Activated naive CD4-positive, alpha-beta T cell (primary cell): ENCODE results near the gene IFNL3.
"Not testable (repeated sequence)": the region's sequence is repeated elsewhere in the genome, so short reads cannot be mapped to it uniquely, and the experiment has no call there.

ENCODE experiments used
- DNase-seq, 4 experiments: peaks; one replicate each; lab custom pipeline; 2025; lab: John Stamatoyannopoulos, UW

Gene IFNL3

GRCh38 chr19:39218230-39219007, 26.4 kb downstream of the IFNL3 start:
- DNase-seq: no peak

DNA sequence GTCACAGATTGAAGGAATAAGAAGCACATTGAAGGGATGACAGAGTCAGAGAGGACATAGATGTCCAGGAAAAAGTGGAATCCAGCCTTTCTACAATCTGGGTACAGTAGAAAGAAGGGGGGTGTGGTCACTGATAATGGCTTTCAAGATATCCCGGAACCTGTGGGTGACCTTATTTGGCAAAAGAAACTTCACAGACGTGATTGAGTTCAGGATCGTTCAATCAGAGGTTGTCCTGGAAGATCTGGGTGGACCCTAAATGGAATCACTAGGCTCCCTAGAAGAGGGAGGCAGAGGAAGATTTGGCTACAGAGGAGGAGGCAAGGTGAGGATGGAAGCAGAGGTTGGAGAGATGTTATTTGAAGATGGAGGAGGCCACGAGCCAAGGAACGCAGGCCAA, 27.7 kb downstream of the IFNL3 start:
- DNase-seq: no peak

- not testable (repeated sequence) for DNase-seq
Measured at GRCh38 chr19:39215323-39215722, 29.5 kb downstream of the IFNL3 start.

- peak in 2 of 4 experiments; percentile 44 to 47 for DNase-seq
Measured at GRCh38 chr19:39212375-39212742, 32.4 kb downstream of the IFNL3 start.

GRCh38 chr19:39211731-39212374, 33.0 kb downstream of the IFNL3 start:
- no peak for DNase-seq

GRCh38 chr19:39209196-39209595, 35.6 kb downstream of the IFNL3 start:
- no peak for DNase-seq

- DNase-seq: no peak
Measured at GRCh38 chr19:39208175-39208795, 36.5 kb downstream of the IFNL3 start.

GRCh38 chr19:39207293-39207836, 37.4 kb downstream of the IFNL3 start:
- no peak for DNase-seq

- no peak for DNase-seq
Measured at GRCh38 chr19:39206122-39206521, 38.7 kb downstream of the IFNL3 start.

- no peak for DNase-seq
Measured at GRCh38 chr19:39205449-39205764, 39.4 kb downstream of the IFNL3 start.

- no peak for DNase-seq
Measured at GRCh38 chr19:39203372-39204341, 41.1 kb downstream of the IFNL3 start, which contains the start of gene SYCN. Gene SYCN, minus strand, starts transcription at chr19:39204263. Its CDS starts 9 bp downstream, at chr19:39204254.

DNA sequence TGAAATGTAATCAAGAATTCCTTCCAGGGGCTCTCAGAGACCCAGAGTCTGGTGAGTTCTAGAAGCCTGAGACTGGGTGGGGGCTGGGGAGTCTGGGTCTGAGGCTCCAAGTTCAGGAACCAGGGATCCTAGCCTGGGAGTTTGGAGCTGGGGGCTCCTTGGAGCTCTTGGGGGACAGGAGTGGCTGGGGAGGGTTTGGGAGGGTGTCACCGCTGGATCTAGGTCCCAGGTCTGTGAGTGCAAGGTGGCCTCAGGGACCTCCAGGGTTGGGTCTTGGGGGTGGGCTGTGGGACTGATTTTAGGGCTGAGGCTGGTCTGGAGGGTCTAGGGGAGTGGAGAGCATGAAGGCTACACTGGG, 41.8 kb downstream of the IFNL3 start:
- DNase-seq: no peak

DNA sequence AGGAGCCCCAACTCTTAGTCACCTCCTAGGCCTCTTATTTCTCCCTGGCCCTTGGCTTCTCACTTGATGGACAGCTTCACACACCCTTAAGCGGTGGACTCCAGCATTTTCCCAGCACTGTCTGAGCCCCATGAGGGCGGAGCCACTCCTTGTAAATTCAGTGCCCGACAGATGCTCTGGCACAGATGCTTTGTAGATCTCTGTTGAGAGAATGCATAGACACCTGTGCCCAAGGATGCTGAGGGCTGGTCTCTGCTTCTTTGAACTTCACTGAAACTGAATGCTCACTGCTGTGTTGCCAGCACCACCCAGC, 44.0 kb downstream of the IFNL3 start:
- no peak for DNase-seq

DNA sequence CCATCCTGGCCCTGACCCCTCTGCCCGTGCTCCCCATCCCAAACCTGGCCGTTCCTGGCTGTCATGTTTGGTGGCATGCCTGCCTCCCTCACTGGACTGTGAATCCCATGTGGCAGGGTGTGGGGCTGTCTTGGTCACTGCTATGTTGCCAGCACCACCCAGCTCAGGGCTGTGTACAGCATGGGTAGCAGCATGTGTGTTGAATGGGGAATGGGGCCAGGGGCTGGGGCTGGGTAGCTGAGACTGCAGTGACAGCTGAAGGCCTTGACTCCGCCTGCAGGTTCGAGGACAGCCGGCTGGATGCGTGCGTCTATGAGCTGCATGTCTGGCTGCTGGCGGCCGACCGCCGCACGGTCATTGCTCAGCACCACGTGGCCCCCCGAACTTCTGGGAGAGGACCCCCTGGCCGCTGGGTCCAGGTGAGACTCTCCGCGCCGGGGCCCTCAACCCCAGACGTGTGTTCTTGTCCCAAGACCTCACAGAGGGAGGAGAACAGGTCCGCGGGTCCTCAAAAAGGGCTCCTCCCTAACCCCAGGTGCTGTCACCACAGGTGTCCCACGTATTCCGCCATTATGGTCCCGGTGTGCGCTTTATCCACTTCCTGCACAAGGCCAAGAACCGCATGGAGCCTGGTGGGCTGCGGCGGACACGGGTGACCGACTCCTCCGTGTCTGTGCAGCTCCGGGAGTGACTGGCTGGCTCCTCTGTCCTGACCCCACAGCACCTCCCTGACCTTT, 44.6 kb downstream of the IFNL3 start:
- DNase-seq: no peak

GRCh38 chr19:39199025-39199424, 45.8 kb downstream of the IFNL3 start:
- no peak for DNase-seq

DNA sequence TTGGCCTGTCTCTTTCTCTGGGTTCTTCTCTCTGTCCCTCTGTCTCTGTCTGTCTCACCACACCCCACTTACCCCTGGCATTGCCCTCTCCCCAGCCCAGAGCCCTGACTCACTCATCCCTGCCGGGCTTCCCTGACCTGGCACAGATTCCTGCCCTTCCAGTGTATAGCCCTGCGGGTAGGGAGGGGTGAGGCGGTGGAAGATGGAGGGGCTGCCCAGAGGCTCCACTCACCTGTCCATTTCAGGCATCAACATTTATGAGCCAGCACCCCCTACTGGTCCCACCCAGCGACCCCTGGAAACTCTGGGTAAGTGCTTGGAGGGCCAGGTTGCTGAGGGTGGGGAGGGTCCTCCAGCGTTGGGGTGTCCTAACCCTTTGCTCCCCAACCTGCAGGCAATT, 47.0 kb downstream of the IFNL3 start:
- DNase-seq: no peak

DNA sequence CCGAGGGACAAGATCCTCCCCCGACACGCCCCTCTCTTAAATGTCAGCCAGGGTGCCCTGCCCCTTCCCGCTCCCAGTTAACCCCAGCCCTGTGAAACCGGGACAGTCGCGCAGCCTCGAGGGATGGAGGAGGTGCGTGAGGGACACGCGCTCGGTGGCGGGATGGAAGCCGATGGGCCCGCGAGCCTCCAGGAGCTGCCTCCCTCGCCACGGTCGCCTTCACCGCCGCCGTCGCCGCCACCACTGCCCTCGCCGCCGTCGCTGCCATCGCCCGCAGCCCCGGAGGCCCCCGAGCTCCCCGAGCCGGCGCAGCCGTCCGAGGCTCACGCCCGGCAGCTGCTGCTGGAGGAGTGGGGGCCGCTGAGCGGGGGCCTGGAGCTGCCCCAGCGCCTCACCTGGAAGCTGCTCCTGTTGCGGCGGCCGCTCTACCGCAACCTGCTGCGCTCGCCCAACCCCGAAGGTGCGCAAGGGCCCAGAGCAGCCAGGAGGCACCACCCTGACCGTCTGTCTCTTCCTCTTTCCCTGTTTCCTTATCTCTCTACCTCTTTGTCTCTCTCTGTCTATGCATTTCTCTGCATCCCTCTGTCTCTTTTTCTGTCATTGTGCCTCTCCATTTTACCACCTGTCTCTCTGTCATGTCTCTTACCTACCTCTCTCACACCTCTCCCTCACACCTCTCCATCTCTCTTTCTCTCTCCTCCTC, 47.8 kb downstream of the IFNL3 start, which contains the start of gene NCCRP1:
TSS of gene NCCRP1 (plus strand) at position 105 of the 703 bp plus-strand sequence. CDS start at position 124, 19 bp downstream.
- no peak for DNase-seq

- no peak for DNase-seq
Measured at GRCh38 chr19:39196320-39196719, 48.5 kb downstream of the IFNL3 start.

- no peak for DNase-seq
Measured at GRCh38 chr19:39195755-39196154, 49.1 kb downstream of the IFNL3 start.

- DNase-seq: no peak
Measured at GRCh38 chr19:39194832-39195542, 49.8 kb downstream of the IFNL3 start.
